ENCODE measurements around the gene VAX1. TPM values are rescaled to one million over a fixed set of nuclear protein-coding genes. Genes with fewer than 3 reads are reported as not detected.

VAX1 gene
- total RNA-seq, 1 experiment from 2014 or later, result not detected

DNA sequence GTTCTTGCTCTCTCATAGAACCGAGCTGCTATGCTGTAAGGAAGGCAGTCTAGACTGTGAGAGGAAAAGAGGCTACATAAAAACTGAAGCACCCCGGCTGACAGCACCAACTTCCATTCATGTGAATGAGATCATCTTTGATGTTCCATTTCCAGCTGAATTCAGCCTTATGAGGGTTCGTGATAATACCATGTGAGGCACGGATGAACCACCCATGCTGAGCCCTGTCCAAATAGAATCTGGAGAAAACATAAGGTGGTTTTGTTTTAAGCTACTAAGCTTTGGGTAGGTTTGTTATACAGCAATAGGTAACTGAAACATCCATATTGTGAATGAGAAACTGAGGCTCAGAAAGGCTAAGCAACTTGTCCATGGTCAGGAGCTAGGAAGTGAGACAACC lies 6.9 kb upstream of the VAX1 start (continued):
- TF ChIP-seq, protein P1, sequence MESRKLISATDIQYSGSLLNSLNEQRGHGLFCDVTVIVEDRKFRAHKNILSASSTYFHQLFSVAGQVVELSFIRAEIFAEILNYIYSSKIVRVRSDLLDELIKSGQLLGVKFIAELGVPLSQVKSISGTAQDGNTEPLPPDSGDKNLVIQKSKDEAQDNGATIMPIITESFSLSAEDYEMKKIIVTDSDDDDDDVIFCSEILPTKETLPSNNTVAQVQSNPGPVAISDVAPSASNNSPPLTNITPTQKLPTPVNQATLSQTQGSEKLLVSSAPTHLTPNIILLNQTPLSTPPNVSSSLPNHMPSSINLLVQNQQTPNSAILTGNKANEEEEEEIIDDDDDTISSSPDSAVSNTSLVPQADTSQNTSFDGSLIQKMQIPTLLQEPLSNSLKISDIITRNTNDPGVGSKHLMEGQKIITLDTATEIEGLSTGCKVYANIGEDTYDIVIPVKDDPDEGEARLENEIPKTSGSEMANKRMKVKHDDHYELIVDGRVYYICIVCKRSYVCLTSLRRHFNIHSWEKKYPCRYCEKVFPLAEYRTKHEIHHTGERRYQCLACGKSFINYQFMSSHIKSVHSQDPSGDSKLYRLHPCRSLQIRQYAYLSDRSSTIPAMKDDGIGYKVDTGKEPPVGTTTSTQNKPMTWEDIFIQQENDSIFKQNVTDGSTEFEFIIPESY (IDR thresholded peaks at IDR 0.05; ENCODE audit: extremely low read depth, insufficient replicate concordance, low read length), result no peak
- no peak for TF ChIP-seq EZH2 (IDR thresholded peaks at IDR 0.05)

DNA sequence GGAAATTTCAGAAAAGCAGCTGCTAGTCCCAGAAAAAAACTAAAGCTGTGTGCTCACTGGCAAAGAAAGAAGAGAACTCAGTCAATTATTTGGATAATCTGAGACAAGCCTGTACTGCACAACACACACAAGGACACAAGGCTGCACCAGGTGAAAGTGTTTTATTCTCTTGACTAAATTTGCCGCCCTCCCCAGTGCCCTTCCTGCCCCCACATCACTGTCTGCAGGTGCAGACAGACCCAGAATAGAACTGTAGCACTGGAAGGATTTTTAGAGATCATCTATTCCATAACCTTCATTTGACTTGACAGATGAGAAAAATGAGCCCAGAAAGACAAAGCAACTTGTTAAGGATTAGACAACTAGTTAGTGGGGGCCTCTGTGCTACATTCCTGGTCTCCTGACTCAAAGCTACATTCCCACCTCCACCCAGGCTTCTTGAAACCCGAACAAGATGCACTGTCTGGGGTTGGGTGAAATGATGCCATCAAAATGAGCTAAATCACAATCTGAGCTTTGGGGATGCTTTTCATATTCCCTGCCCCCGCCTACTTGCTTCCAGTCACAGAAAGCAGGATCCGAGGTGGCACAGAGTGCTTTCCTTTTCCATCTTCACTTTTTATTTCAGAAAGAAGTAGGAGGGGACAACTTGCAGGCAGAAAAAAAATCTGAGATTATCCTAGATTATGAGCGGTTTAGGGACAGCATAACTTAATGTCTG lies 5.2 kb upstream of the VAX1 start:
- BruUV-seq (replicated peaks), result no TSS peak
- Histone ChIP-seq H4K20me1 (ENCODE audit: insufficient read depth) (no peaks in the 10 kb centered on the region), H3K27ac (ENCODE audit: low read depth, low read length) (no peak overlapping the region), H3K4me3 (replicated peaks in 1 of 2; ENCODE audit: low read depth in 1 of 2, low read length in 2 of 2) (no peak overlapping the region), H3K79me2 (ENCODE audit: insufficient read depth, low read length) (no peaks in the 10 kb centered on the region), H3K9ac (ENCODE audit: low read length) (no peak overlapping the region), H3K4me1 (ENCODE audit: control insufficient read depth in 1 of 2, insufficient read depth in 2 of 2, low read length in 2 of 2) (no peaks in the 10 kb centered on the region), H3K9me2 (ENCODE audit: insufficient read depth) (no peaks in the 10 kb centered on the region), H3K36me3 (ENCODE audit: control insufficient read depth in 1 of 2, insufficient read depth in 2 of 2, low read length in 2 of 2) (no peaks in the 10 kb centered on the region), H3K4me2 (ENCODE audit: low read length) (no peak overlapping the region), H2AFZ (ENCODE audit: low read depth, low read length, poor library complexity, severe bottlenecking) (no peak overlapping the region), H3K27me3 (ENCODE audit: insufficient read depth, low read length) (peaks cover 53% of the 10 kb centered on the region), H3K9me3 (ENCODE audit: control insufficient read depth in 1 of 2, insufficient read depth in 1 of 2, low read depth in 1 of 2, low read length in 2 of 2) (no peaks in the 10 kb centered on the region)
- ATAC-seq (no peak), DNase-seq (ENCODE audit: low read depth, low spot score) (no peak)
- TF ChIP-seq SIN3A (IDR thresholded peaks at IDR 0.05; ENCODE audit: low read depth) (no peak), EZH2phosphoT487 (IDR thresholded peaks at IDR 0.05; ENCODE audit: borderline replicate concordance) (no peak), POLR2A (IDR thresholded peaks at IDR 0.05; ENCODE audit: borderline replicate concordance, extremely low read depth, insufficient read depth, insufficient read length) (no peak), JUND (IDR thresholded peaks at IDR 0.05) (no peak), CBX3 (IDR thresholded peaks at IDR 0.05; ENCODE audit: low read depth) (no peak), CEBPB (IDR thresholded peaks at IDR 0.05; ENCODE audit: low read depth) (no peak), SRF (IDR thresholded peaks at IDR 0.05; ENCODE audit: low read depth) (no peak), YY1 (IDR thresholded peaks at IDR 0.05; ENCODE audit: extremely low read depth, insufficient replicate concordance, low read depth, low read length) (no peak), EZH2 (IDR thresholded peaks at IDR 0.05) (no peak), ZNF274 (IDR thresholded peaks at IDR 0.05; ENCODE audit: low read depth, low read length) (no peak), TCF7L2 (IDR thresholded peaks at IDR 0.05; ENCODE audit: borderline replicate concordance, extremely low read depth, insufficient read depth, insufficient read length) (no peak), EGR1 (IDR thresholded peaks at IDR 0.05; ENCODE audit: low read depth) (no peak), POLR2AphosphoS5 (IDR thresholded peaks at IDR 0.05; ENCODE audit: low read depth, low read length) (no peak), ZFX (IDR thresholded peaks at IDR 0.05) (no peak), FOSL1 (IDR thresholded peaks at IDR 0.05; ENCODE audit: low read depth) (no peak)
- TF ChIP-seq, protein P2, sequence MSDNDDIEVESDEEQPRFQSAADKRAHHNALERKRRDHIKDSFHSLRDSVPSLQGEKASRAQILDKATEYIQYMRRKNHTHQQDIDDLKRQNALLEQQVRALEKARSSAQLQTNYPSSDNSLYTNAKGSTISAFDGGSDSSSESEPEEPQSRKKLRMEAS (IDR thresholded peaks at IDR 0.05), result no peak
- TF ChIP-seq, protein P3, sequence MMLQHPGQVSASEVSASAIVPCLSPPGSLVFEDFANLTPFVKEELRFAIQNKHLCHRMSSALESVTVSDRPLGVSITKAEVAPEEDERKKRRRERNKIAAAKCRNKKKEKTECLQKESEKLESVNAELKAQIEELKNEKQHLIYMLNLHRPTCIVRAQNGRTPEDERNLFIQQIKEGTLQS (IDR thresholded peaks at IDR 0.05), result no peak
- TF ChIP-seq, protein P4, sequence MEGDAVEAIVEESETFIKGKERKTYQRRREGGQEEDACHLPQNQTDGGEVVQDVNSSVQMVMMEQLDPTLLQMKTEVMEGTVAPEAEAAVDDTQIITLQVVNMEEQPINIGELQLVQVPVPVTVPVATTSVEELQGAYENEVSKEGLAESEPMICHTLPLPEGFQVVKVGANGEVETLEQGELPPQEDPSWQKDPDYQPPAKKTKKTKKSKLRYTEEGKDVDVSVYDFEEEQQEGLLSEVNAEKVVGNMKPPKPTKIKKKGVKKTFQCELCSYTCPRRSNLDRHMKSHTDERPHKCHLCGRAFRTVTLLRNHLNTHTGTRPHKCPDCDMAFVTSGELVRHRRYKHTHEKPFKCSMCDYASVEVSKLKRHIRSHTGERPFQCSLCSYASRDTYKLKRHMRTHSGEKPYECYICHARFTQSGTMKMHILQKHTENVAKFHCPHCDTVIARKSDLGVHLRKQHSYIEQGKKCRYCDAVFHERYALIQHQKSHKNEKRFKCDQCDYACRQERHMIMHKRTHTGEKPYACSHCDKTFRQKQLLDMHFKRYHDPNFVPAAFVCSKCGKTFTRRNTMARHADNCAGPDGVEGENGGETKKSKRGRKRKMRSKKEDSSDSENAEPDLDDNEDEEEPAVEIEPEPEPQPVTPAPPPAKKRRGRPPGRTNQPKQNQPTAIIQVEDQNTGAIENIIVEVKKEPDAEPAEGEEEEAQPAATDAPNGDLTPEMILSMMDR (IDR thresholded peaks at IDR 0.05 in 2 of 3, conservative IDR thresholded peaks at IDR 0.05 in 1 of 3; ENCODE audit: borderline replicate concordance in 1 of 3, insufficient read depth in 1 of 3, low read depth in 2 of 3, low read length in 2 of 3), result no peak
- TF ChIP-seq, protein P1 (IDR thresholded peaks at IDR 0.05; ENCODE audit: extremely low read depth, insufficient replicate concordance, low read length), result no peak
- RAD21 ChIA-PET (ENCODE audit: low non-redundant PET in 1 of 2, low total read pairs in 2 of 2, uncharacterized antibody in 2 of 2, unreplicated experiment in 2 of 2), result no interaction called here
- intact Hi-C loops (cut with micrococcal nuclease), result no loop called here
- CTCF ChIA-PET, result interaction anchor here (1.6 kb wide), 1 partner anchor 24 kb away, joined by 3 read pairs; no protein-coding TSS in a partner anchor
- POLR2A ChIA-PET, result no interaction called here

All from HCT116 (cell line).